Measurements from ENCODE around the gene NUTF2.
"Not testable (repeated sequence)": the region's sequence is repeated elsewhere in the genome, so short reads cannot be mapped to it uniquely, and the experiment has no call there.

NUTF2 gene

DNA sequence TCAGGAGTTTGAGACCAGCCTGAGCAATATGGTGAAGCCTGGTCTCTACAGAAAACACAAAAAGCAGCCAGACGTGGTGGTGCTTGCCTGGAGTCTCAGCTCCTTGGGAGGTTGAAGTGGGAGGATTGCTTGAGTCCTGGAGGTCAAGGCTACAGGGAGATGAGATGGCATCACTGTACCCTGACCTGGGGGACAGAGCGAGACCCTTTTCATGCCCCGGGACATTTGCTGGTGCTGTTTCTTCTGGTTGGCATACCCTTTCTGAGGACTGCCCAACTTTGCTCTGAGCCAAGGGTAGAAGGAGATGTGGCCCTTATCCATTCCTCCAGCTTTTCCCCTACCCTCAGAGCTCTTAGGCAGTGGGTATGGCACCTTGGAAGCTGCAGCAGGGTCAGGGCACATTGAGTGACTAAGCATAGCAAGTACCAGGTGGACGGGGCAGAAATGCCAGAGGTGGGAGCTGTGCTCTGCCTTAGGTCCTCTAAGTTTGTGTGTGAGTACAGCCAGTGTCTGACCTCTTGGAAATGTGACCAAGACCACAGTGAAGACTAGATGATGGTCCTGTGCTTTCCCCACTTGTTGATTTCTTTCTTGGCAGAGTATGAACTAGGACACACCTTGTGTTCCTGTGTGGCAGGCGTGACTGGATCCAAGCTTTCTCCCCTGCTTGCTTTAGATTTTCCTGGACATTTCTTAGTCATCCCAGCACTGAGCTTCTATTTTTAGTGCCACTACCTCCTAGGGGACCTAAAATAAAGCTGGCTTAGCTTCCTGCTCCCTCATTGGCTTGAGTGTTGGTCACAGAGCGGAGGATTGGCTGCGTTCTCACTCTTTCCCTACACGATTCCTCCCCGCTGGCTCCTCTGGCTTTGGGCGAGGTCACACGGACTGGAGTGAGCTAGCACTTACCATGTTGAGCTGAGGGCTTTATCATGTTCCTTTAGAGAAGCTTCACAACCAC is 16.2 kb downstream of the NUTF2 start:
- in situ Hi-C loops (cut with MboI; ENCODE audit: low sequenced_read_pairs): no loop called here

DNA sequence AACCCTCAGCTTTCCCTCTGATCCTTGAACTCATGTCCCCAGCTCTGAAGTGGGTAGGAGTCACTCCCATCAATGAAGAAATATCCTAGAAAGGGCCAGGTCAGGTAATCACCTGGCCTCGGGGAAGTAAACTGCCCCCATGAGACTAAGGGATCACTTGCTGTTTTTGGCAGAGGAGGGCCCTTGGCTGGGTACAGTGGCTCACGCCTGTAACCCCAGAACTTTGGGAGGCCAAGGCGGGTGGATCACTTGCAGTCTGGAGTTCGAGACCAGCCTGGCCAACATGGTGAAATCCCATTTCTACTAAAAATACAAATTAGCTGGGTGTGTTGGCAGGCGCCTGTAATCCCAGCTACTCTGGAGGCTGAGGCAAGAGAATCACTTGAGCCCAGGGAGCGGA is 17.3 kb downstream of the NUTF2 start:
- in situ Hi-C loops (cut with MboI; ENCODE audit: low sequenced_read_pairs): not testable (repeated sequence)

DNA sequence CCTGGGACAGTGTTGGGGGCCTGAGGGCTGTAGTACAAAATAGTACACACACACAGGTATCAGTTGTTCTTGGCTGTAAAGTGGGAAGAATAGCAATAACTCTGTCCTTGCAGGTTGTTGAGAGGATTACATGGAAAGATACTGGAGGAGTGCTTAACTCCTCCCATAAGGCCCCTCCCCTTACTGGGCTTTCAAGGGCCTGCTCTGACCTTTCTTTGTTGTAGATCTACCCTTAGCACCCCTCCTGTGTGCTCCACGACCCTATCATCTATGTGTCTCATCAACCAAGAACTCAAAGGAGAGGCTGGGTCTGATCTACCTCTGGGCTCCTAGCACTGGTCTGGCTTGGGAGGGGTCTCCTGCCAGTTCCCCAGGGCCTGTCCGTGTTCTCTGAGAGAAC is 17.9 kb downstream of the NUTF2 start:
- in situ Hi-C loops (cut with MboI; ENCODE audit: low sequenced_read_pairs): no loop called here

DNA sequence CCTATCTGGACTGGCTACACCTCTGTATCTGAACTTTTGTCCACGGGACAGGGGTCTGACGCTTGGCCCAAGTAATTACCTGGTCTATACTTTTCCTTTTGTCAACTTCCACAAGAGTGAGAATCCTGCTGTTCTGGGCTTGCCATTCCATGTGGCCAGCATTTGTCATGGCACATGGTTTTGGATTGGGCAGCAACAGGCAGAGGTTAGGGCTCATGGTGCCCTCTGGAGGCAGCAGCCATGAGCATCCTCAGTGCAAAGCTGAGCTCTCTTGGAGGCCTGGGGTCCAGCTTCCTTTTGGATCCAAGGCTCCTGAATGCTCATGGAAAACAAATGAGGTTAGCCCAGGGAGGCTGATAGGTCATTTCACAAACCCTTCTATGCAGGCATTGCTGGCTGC is 18.6 kb downstream of the NUTF2 start:
- in situ Hi-C loops (cut with MboI; ENCODE audit: low sequenced_read_pairs): no loop called here

DNA sequence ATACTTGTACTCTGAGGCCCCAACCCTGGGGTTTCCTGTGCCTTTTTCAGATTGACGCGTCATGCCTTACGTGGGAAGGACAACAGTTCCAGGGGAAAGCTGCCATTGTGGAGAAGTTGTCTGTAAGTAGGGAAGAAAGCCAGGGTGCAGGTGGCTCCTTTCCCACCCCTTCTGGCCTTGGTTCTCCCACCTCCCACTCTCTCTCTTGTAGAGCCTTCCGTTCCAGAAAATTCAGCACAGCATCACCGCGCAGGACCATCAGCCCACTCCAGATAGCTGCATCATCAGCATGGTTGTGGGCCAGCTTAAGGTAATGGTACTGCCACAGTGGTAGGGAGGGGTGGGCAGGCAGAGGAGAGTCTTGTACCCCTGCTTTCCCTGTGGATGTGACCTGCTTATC is 21.6 kb downstream of the NUTF2 start:
- in situ Hi-C loops (cut with MboI; ENCODE audit: low sequenced_read_pairs): no loop called here

DNA sequence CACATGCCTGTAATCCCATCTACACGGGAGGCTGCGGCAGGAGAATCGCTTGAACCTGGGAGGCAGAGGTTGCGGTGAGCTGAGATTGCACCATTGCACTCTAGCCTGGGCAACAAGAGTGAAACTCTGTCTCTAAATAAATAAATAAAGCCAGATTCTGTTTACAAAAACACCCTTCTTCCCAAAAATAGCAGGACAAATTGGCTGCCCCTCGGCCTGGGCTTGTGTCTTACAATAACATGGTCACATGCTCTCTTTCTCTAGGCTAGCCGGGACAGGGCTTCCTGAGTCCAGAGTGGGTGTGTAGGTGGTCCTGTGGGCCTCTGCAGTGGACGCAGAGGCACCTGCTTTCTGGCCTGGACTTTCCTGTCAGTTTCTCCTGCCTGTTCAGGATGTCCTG is 22.9 kb downstream of the NUTF2 start:
- in situ Hi-C loops (cut with MboI; ENCODE audit: low sequenced_read_pairs): no loop called here

DNA sequence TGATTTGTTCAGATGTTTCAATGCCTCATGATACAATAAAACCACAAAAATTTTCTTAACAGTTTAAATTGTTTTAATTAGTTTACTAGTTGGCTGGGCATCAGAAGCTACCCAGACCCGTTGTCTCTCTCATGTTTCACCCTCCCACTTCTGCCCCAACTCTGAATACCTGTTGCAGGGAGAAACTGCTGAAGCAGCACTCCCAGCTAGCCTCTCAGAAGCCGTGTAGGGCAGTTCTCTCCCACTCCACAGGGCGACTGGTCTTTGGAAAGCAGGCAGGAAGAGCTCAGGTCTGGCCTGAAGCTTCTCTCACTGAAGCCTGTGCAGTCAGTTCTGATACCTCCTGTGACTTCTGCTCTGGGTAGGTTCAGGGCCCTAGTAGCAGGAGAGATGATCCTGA is 24.5 kb downstream of the NUTF2 start:
- in situ Hi-C loops (cut with MboI; ENCODE audit: low sequenced_read_pairs): no loop called here

DNA sequence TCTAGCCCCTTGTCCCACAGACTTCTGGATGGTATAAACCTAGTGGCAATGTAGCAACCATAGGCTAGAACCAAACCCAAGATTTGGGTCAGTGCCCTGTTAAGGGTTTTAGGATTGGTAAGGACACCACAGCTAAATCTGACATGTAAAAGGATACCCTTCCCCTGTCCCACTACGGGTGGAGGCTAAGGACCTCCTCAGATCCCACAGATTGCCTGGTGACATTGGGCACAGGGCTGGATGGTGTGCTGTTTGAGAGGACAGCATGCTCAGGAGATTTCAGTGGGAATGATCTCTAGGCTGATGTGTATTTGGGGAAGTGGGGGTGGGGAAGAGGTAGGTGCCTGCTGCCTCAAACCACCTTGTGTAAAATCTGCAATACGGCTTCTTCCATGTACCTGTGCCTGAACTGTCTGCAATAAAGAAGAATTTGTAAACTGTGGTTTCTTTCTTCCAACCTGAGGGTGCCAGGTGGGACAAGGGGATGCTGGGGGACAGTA is 25.4 kb downstream of the NUTF2 start:
- in situ Hi-C loops (cut with MboI; ENCODE audit: low sequenced_read_pairs): no loop called here

DNA sequence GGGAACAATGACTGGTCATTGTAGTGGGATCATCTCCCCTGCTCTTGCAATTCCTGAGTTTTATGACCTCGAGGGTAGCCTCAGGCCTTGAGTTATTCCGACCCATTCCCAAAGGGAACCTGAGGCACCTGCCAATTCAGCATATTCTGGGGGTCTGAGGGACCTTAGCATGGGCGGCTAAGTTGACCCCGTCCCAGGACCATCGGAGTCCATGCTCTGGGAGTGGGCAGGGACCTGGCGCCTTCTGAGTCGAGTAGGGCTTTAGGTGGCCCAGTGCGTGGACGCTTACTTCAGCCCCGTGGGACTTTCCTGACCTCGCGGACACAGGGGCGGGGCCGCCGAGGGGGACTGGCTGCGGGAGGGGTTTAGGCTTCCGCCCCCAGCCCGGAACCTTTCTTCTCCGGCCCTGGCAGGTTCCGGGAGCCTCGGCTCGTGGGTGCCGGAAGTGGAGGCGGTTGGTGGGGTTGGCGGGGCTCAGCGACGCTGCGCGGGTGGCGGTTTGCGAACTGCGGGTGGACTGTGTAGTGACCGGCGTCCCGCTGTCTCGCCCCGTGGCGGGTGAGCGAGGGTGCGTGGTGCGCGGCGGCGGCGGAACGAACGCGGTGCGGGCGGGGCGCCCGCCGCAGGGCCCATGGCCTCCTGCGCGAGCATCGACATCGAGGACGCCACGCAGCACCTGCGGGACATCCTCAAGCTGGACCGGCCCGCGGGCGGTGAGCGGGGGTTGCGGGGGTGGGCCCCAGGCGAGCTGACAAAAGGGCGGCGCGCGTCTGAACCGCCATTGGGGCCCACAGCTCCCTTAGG is 26.1 kb downstream of the NUTF2 start, which contains the start of gene EDC4:
Gene EDC4 (plus strand): TSS at position 422 of the 804 bp plus-strand sequence. CDS start 210 bp downstream, at position 632.
- in situ Hi-C loops (cut with MboI; ENCODE audit: low sequenced_read_pairs): no loop called here

DNA sequence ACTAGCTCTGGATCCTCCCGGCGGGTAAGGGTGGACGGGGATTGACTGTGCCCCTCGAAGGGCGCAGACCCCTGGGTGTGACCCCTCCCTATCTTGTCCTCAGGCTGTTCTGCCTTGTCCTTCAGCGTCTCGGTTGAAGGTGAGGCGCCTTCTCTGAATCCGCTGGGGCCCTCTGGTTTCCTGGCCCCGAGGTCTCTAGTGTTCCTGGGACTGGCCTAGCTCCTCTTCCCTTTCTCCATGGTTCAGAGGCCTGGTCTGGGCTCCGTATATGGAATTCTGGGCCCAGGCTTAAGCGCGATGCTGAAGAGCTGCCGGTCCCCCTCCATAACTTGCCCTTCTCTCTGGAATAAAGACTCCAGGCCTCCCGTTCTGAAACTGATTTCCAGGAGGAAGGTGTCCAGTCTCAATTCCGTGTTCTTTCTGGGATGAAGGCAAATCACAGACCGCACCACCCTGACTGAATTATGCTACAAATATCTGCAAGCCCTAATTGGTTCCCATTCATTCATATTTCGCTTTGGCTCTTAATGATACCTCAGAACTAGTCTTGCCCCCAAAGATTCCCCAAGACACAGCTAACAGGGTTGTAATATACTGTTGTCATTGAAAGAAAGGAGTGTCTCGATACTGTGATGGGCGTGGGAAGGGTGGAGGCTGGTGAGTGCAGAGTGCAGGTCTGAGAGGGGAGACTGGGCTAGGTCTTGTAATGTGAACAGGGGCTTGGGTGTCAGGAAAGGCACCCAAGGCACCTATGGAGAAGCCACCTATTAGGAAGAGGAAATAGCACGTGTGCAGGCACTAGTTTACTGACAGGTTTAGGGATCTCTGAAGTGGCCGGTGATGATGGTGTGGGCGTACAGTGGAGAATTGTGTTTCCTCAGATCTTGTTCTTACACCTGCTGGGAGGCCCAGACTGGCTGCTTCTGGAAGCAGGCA is 27.0 kb downstream of the NUTF2 start:
- in situ Hi-C loops (cut with MboI; ENCODE audit: low sequenced_read_pairs): no loop called here

DNA sequence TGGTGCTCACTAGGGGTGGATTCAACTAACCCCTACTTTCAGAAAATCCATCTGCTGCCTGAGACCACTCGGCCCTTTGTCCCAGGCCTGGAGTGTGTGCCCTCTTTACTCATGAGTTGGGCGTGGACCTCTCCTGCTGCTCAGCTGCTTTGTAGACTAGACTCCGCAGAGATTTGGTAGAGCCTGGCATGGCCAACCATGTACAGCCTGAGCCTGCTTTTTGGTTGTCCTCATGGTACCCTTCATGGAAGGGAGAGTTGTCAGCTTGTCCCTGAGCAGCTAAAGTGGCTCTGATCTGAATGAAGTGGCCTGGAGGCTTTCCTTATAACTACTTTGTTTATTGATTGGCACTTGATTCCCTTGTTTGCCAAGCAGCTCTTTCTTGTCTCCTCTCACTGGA is 27.6 kb downstream of the NUTF2 start:
- in situ Hi-C loops (cut with MboI; ENCODE audit: low sequenced_read_pairs): no loop called here

DNA sequence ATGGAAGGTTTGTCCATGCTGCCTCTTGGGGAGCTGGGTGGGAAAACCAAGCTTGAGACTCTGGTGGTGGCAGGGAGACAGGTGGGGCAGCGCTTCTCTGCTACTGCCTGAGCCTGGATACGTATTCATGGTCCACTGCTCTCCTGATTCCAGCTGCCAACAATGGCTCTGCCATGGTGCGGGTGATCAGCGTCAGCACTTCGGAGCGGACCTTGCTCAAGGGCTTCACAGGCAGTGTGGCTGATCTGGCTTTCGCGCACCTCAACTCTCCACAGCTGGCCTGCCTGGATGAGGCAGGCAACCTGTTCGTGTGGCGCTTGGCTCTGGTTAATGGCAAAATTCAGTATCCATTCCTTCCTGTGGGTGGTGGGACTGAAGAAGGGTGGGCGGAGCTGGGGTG is 30.3 kb downstream of the NUTF2 start:
- in situ Hi-C loops (cut with MboI; ENCODE audit: low sequenced_read_pairs): no loop called here

DNA sequence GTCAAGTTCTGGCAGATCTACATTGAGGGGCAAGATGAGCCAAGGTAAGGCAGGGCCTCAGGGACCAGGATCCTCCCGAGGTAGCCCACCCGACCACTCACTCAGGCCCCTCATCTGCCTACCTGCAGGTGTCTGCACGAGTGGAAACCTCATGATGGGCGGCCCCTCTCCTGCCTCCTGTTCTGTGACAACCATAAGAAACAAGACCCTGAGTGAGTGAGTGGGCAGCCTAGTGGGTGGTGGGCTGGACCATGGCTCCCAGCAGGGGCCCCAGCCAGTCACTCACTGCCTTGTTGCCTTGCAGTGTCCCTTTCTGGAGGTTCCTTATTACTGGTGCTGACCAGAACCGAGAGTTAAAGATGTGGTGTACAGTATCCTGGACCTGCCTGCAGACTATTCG is 31.5 kb downstream of the NUTF2 start:
- in situ Hi-C loops (cut with MboI; ENCODE audit: low sequenced_read_pairs): no loop called here

DNA sequence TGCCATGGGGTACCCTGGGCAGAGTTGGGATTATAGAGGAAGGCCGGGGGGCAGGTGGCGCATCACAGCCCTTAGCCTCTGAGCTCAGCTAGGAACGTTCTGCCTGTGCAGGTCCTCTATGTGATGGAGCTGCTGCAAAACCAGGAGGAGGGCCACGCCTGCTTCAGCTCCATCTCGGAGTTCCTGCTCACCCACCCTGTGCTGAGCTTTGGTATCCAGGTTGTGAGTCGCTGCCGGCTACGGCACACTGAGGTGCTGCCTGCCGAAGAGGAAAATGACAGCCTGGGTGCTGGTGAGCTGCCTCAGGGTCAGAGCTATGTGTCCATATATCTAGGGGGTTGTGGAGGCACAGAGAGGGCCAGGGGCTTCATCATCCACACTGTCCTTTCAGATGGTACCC is 32.1 kb downstream of the NUTF2 start:
- in situ Hi-C loops (cut with MboI; ENCODE audit: low sequenced_read_pairs): no loop called here

DNA sequence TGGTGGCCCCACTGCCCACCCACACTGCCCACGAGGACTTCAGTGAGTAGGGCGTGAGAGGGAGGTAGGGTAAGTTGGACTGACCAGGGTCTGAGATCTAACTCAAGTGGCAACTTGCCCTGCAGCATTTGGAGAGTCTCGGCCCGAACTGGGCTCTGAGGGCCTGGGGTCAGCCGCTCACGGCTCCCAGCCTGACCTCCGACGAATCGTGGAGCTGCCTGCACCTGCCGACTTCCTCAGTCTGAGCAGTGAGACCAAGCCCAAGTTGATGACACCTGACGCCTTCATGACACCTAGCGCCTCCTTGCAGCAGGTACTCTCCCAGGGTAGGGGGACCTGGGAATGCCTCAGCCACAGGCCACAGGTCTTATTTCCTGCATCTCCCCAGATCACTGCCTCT is 32.7 kb downstream of the NUTF2 start:
- in situ Hi-C loops (cut with MboI; ENCODE audit: low sequenced_read_pairs): no loop called here

DNA sequence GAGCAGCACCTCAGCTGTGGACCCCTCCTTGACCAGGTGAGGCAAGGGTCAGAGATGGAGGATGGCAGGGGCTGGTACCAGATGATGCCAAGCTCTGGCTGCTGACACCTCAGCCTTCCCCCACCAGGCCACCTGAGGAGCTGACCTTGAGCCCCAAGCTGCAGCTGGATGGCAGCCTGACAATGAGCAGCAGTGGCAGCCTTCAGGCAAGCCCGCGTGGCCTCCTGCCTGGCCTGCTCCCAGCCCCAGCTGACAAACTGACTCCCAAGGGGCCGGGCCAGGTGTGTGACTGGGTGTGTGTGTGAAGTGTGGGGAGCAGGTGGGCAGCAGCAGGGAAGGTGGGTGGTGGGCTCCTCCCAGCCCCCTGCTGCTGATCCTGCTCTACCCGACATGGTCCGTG is 33.2 kb downstream of the NUTF2 start:
- in situ Hi-C loops (cut with MboI; ENCODE audit: low sequenced_read_pairs): no loop called here

DNA sequence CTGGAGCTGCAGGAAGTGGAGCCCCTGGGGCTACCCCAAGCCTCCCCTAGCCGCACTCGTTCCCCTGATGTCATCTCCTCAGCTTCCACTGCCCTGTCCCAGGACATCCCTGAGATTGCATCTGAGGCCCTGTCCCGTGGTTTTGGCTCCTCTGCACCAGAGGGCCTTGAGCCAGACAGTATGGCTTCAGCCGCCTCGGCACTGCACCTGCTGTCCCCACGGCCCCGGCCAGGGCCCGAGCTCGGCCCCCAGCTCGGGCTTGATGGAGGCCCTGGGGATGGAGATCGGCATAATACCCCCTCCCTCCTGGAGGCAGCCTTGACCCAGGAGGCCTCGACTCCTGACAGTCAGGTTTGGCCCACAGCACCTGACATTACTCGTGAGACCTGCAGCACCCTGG is 33.9 kb downstream of the NUTF2 start:
- in situ Hi-C loops (cut with MboI; ENCODE audit: low sequenced_read_pairs): no loop called here

DNA sequence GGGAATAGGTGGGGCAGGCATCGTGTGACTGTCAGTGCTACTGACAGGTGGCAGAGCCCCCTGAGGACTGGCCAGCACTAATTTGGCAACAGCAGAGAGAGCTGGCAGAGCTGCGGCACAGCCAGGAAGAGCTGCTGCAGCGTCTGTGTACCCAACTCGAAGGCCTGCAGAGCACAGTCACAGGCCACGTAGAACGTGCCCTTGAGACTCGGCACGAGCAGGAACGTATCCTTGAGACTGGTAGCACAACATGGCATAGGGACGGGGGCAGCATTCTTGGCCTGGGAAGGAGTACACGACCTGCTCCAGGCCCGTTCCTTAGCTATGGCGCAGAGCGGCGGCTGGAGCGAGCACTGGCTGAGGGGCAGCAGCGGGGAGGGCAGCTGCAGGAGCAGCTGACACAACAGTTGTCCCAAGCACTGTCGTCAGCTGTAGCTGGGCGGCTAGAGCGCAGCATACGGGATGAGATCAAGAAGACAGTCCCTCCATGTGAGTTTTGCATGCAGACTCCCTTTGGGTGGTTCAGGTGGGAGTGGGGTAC is 35.0 kb downstream of the NUTF2 start:
- in situ Hi-C loops (cut with MboI; ENCODE audit: low sequenced_read_pairs): no loop called here

DNA sequence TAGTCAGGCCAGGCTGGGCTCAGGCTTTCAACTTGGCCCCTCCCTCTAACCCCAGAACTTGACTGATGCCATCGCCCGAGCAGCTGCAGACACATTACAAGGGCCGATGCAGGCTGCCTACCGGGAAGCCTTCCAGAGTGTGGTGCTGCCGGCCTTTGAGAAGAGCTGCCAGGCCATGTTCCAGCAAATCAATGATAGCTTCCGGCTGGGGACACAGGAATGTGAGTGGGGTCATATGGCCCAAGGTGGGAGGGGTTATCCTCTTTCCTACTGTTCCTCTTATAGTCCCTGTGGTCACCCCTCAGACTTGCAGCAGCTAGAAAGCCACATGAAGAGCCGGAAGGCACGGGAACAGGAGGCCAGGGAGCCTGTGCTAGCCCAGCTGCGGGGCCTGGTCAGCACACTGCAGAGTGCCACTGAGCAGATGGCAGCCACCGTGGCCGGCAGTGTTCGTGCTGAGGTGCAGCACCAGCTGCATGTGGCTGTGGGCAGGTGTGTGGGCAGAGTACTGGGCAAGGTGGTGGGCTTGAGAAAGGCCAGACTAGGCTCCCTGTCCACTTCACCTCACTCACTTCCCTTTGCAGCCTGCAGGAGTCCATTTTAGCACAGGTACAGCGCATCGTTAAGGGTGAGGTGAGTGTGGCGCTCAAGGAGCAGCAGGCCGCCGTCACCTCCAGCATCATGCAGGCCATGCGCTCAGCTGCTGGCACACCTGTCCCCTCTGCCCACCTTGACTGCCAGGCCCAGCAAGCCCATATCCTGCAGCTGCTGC is 35.8 kb downstream of the NUTF2 start:
- in situ Hi-C loops (cut with MboI; ENCODE audit: low sequenced_read_pairs): no loop called here

Measured in hTERT RPE-1 (cell line).